GM12864 (cell line): ENCODE data around the gene CDYL.

Source experiments
- DNase-seq: peaks from one replicate; pipeline ENCODE4 v3.0.0-alpha.2; 2011; ENCODE audit warnings: low read depth
- H3K4me3 ChIP-seq: 2 replicates; pipeline ENCODE4 v1.5.1; 2011; ENCODE audit warnings: mild to moderate bottlenecking, low read depth, low read length, control low read depth
- TF ChIP-seq, protein P1 (sequence below): IDR thresholded peaks from 2 replicates; pipeline ENCODE4 v1.5.1; 2011; ENCODE audit warnings: low read depth, mild to moderate bottlenecking, moderate library complexity, low read length, control low read depth, inconsistent platforms; ENCODE audit errors: missing control alignments

Gene CDYL

DNA sequence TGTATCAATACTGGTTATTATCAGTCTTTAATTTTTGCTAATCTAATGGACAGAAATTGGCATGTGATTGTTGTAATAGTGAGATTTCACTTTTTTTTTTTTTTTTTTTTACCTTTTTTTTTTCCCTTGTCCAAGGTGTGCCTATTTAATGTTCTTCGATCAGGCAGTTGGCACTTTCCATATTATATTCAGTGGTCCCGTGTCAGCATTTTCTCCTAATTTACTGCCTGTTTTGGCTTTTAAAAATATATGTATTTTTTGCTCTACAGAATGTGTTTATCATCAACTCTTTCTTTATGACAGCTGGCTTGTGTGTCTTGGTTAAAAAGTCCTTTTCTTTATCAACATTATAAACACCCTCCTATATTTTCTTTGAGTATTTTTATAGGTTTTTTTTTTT lies 39.4 kb downstream of the CDYL start:
- DNase-seq, result no peak
- H3K4me3 ChIP-seq, result no peak overlapping the region
- TF ChIP-seq, protein P1, sequence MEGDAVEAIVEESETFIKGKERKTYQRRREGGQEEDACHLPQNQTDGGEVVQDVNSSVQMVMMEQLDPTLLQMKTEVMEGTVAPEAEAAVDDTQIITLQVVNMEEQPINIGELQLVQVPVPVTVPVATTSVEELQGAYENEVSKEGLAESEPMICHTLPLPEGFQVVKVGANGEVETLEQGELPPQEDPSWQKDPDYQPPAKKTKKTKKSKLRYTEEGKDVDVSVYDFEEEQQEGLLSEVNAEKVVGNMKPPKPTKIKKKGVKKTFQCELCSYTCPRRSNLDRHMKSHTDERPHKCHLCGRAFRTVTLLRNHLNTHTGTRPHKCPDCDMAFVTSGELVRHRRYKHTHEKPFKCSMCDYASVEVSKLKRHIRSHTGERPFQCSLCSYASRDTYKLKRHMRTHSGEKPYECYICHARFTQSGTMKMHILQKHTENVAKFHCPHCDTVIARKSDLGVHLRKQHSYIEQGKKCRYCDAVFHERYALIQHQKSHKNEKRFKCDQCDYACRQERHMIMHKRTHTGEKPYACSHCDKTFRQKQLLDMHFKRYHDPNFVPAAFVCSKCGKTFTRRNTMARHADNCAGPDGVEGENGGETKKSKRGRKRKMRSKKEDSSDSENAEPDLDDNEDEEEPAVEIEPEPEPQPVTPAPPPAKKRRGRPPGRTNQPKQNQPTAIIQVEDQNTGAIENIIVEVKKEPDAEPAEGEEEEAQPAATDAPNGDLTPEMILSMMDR, result no peak

DNA sequence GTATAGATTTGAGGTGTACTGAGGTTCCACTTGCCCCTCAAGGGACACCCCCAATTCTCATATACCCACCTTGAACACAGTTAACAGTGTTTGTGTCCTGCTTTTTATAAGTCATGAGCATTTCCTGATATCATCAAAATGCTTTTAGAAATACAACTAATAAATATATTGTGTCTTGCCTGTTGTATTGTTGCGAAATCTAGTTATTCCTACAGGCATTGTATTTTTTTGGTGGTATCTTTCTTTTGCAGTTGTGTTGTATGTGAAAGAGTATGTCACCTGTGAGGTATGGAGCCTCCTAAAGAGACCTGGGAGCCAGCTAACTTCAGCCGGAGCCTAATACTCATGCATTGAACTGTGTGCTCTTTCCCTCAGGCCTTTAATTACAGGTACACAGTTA lies 40.7 kb downstream of the CDYL start:
- no peak overlapping the region for H3K4me3 ChIP-seq
- DNase-seq, result no peak
- TF ChIP-seq, protein P1, result no peak

DNA sequence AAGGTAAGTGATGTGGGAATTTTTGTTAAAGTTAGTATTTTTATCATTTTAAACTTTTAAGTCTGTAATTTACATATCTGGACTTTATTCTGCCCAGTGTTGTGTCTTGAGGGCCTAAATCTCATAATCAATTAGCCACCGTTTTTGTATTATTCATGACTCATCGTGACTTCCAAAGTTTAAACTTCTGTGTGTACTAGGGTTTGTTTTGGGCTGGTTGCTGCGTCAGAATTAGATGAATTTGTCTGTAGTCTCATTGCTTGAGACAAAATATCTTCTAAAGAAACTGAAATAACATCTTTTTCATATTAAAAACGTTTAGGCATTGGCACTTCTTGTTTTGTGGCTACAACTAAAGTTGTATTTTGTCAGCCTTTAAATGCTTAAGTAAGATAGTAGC lies 41.3 kb downstream of the CDYL start:
- no peak overlapping the region for H3K4me3 ChIP-seq
- DNase-seq, result no peak
- TF ChIP-seq, protein P1, result no peak

DNA sequence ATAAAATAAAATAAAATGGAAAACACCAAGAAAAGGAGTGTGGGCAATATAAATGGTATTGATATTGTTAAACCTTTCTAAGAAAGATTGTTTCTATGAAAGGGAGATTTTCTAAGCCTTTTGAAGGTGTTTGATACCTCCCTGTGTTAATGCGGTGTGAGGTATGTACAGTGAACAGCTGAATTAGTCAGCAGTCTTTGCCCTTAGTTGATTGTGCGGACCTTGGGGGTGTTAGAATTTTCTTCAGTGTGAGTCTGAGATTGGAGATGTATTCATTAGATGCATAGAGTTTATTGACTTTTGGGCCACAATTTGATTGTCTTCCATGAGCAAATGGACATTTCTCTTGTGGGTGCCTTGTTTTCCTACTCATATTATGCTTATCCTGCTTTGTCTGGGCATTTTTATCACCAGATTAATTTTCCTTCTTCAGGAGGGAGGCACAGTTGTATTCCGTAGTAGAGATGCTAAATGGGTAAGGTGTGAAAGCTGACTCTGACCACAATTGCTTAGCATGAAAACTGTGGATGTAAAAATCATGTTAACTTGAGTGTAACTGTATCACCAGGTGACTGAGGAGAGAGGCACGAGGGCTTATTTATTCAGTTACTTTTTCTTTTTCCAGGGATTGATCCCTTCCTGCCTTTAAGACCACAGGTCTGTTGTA lies 42.2 kb downstream of the CDYL start:
- no peak for DNase-seq
- H3K4me3 ChIP-seq, result no peak overlapping the region
- TF ChIP-seq, protein P1, result no peak

DNA sequence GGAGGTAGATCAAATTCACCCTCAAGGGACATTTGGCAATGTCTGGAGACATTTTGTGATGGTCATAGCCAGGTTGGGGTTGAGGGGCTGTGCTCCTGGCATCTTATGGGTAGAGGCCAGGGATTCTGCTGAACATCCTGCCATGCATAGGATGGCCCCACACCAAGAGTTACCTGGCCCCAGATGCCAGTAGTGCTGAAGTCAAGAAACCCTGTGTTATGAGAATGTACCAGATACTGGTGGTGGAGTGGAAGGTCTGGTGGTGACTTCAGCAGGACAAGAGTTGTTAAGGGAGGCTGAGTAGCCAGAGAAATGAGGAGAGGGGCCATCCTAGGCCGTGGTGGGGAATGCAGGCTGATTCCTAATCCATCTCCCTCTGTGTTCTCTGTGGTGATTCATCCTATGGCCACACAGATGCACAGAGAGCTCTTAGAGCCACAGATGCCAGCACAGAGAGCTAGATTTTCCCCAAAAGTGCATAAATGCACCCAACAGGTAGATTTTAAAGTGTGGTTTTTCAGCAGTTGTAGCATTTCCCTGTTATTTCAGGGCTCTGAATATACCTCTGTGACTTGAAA lies 43.6 kb downstream of the CDYL start:
- DNase-seq, result no peak
- TF ChIP-seq, protein P1, result no peak
- no peak overlapping the region for H3K4me3 ChIP-seq

DNA sequence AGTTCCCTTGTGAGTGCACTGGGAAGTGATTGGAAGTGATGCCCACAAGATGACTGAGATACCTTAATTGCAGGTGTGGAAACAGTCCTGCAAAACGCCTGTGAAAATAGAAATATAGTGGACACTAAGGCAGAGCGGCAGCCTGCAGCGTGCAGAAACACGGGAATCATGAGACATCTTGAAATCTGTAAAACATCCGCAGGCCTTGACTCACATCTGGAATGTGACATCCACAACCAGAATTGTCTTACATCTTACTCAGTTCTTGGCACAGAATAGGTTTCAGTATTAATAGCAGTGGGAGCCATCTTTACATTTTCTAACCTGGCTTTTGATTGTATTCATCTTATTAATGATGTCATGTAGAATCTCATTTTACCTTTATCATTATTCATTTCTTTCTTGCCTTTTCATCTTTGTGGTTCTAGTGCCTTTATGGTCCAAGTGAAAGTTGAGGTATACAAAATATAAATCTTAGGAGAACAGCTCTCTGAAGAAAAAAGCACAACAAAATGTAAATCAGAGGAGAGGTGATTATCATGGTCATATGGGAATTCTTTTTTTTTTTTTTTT lies 44.6 kb downstream of the CDYL start:
- TF ChIP-seq, protein P1, result no peak
- no peak overlapping the region for H3K4me3 ChIP-seq
- DNase-seq, result no peak
